NB4 (cell line): ENCODE results near the gene NRP1.

ENCODE experiments used
- DNase-seq: peaks from one replicate; pipeline ENCODE4 v3.0.0; 2010; ENCODE audit warnings: low read depth
- H3K4me3 ChIP-seq: one replicate; pipeline ENCODE4 v1.5.1; 2011; ENCODE audit warnings: mild to moderate bottlenecking, low read depth, low read length, moderate library complexity
- CTCF ChIP-seq: IDR thresholded peaks from one replicate; pipeline ENCODE4 v1.5.1; 2012; ENCODE audit warnings: low read depth, low read length
- MYC ChIP-seq: IDR thresholded peaks from 2 replicates; pipeline ENCODE4 v1.6.1; 2011; ENCODE audit warnings: low read depth, low read length
- POLR2A ChIP-seq: IDR thresholded peaks from 2 replicates; pipeline ENCODE4 v1.6.1; 2011; ENCODE audit warnings: mild to moderate bottlenecking; ENCODE audit not compliant: insufficient read length; ENCODE audit errors: extremely low read depth
- TF ChIP-seq, protein P1 (sequence below): IDR thresholded peaks from 2 replicates; pipeline ENCODE4 v1.6.1; 2011; ENCODE audit warnings: low read depth, low read length

The NRP1 gene

DNA sequence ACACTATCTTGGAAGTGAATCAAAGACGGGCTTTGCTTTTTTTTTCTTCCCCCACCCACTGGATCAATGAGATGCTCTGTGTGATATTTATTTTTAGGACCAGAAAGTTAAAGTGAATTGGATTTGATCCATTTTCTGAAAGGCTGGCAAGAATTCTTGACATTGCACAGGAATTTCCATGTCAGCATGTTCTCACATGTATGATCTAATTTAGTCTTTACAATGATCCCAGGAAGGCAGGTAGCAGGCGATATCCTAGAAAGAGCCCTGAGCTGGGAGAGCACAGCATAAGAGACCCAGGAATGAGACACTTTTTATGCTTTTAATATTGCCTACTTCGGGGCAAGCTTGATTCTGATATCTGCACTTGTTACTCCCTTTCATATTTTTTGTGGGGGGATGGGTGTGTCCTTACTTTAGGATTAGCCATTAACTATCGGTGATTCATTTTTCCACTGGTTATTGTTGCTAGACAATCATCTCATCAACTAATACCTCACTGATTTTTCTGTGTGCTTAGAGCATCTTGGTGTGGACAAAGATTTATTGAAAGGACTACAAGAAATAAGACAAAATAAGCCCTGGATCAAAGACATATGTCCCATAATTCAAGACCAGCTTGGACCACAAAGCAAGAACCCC is 58.1 kb downstream of the NRP1 start:
- H3K4me3 ChIP-seq, result no peak overlapping the region
- TF ChIP-seq POLR2A (no peak), CTCF (no peak)
- TF ChIP-seq, protein P1, sequence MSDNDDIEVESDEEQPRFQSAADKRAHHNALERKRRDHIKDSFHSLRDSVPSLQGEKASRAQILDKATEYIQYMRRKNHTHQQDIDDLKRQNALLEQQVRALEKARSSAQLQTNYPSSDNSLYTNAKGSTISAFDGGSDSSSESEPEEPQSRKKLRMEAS, result no peak
- DNase-seq, result no peak

- no peak overlapping the region for H3K4me3 ChIP-seq
- DNase-seq, result no peak
- TF ChIP-seq POLR2A, result no peak
- TF ChIP-seq, protein P1, result no peak
- no peak for TF ChIP-seq CTCF
- no peak for TF ChIP-seq MYC
These were observed 60.2 kb downstream of the NRP1 start for GRCh38 chr10:33274096-33274785.

DNA sequence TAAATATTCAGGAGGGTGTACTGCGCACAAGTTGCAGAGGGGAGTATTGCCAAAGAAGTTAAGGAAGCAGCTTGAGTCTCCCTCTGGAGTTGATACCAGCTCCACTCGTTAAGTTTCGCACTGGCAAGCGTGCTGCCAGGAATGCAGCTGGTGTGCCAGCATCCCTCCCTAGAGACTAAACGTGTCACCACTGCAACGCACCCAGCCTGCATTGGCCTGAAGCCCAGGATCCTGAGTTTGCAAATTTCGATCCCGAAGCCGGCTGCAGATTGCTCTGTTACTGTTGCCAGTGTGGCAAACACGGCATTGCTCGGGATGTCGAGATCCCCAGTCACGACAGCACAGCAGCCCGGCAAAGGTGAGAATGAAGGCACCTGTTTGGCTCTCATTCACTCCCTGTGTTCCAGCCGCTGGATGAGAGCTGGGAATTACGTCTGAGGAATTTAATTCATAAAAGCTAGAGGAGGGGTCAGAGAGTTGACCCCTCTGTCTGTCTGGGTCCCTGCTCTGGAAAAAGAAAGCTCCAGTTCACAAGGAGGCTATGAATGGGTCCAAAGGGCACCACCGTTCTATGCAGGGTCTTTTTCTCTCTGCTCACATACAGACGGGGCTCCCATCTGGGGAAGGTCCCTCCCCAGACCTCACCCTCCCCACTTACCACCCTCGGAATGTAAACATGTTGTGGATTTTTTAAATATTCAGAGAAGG is 61.0 kb downstream of the NRP1 start:
- H3K4me3 ChIP-seq, result no peak overlapping the region
- DNase-seq, result no peak
- TF ChIP-seq MYC (no peak), POLR2A (no peak), CTCF (no peak)
- TF ChIP-seq, protein P1, result no peak

DNA sequence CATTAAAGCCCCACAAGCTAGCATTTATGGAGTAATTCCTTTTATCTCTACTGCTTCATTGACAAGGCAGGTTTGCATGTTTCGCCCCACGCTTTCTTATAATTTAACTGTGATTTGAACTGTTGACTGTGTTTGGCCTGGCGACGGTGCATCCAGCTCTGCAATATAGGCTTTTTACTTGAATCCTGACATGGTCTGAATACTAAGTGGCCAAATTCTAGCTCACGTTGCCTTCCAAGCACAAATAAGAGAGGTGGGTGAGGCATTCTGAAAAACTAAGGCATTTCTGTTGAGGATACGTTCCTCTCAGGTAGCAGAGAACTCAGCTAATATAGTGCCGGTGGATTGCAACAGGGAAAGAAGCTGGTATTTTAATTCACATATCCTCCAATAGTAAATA is 61.8 kb downstream of the NRP1 start:
- no peak for DNase-seq
- no peak overlapping the region for H3K4me3 ChIP-seq
- TF ChIP-seq CTCF, result no peak

GRCh38 chr10:33271969-33272583 is 62.4 kb downstream of the NRP1 start:
- H3K4me3 ChIP-seq, result no peak overlapping the region
- TF ChIP-seq POLR2A (no peak), MYC (no peak), CTCF (no peak)
- TF ChIP-seq, protein P1, result no peak
- no peak for DNase-seq
